Glutamatergic neuron (in vitro differentiated cells): Measurements from ENCODE around the gene IGSF9. TPM values are rescaled to one million over a fixed set of nuclear protein-coding genes. Genes with fewer than 3 reads are reported as not detected.

Experiments
- DNase-seq: peaks from one replicate; pipeline ENCODE4 v3.0.0; 2022
- H3K27ac Mint-ChIP-seq: one replicate; pipeline ENCODE4 v1.8.0; 2020; ENCODE audit warnings: mild to moderate bottlenecking, mixed read lengths, inconsistent platforms; ENCODE audit not compliant: unreplicated experiment
- H3K27me3 Mint-ChIP-seq: one replicate; pipeline ENCODE4 v1.8.0; 2020; ENCODE audit warnings: mild to moderate bottlenecking, moderate library complexity, mixed read lengths, inconsistent platforms; ENCODE audit not compliant: unreplicated experiment
- H3K36me3 Mint-ChIP-seq: one replicate; pipeline ENCODE4 v1.8.0; 2020; ENCODE audit warnings: mild to moderate bottlenecking, mixed read lengths, inconsistent platforms; ENCODE audit not compliant: unreplicated experiment
- H3K4me1 Mint-ChIP-seq: one replicate; pipeline ENCODE4 v1.8.0; 2020; ENCODE audit warnings: mild to moderate bottlenecking, low read depth, mixed read lengths, inconsistent platforms; ENCODE audit not compliant: unreplicated experiment
- H3K4me3 Mint-ChIP-seq: one replicate; pipeline ENCODE4 v1.8.0; 2020; ENCODE audit warnings: mild to moderate bottlenecking, mixed read lengths, inconsistent platforms; ENCODE audit not compliant: unreplicated experiment
- H3K9me3 Mint-ChIP-seq: one replicate; pipeline ENCODE4 v1.8.0; 2020; ENCODE audit warnings: mild to moderate bottlenecking, moderate library complexity, mixed read lengths, inconsistent platforms; ENCODE audit not compliant: unreplicated experiment
- CTCF ChIP-seq: fragments of 200-600 bp; sonication (generic); IDR thresholded peaks from one replicate; pipeline ENCODE4 v1.5.0; 2021; ENCODE audit not compliant: partially characterized antibody, unreplicated experiment
- total RNA-seq: library from RNA; stranded (reverse); fragmentation: NEBNext Ultra II Directional; extraction: Animal tissue kit (Norgen Biotek cat#: 25700); gene quantifications from one replicate; pipeline ENCODE4 v1.2.1, GENCODE V29; 2021; ENCODE audit not compliant: unreplicated experiment

Gene IGSF9
- total RNA-seq, 1 donor from 2014 or later = 23.4 TPM

- Mint-ChIP-seq H3K4me1 (peaks cover 14% of the 10 kb centered on the region), H3K9me3 (peaks cover 12% of the 10 kb centered on the region), H3K4me3 (no peak overlapping the region), H3K36me3 (peaks cover 5% of the 10 kb centered on the region), H3K27me3 (peaks cover 4% of the 10 kb centered on the region), H3K27ac (no peak overlapping the region)
- no peak for DNase-seq
- no peak for TF ChIP-seq CTCF
These were observed 9.6 kb downstream of the IGSF9 start for GRCh38 chr1:159935719-159936272.

- Mint-ChIP-seq H3K4me1 (peaks cover 12% of the 10 kb centered on the region), H3K27me3 (peaks cover 4% of the 10 kb centered on the region), H3K36me3 (peaks cover 5% of the 10 kb centered on the region), H3K27ac (no peak overlapping the region), H3K9me3 (peaks cover 12% of the 10 kb centered on the region), H3K4me3 (no peak overlapping the region)
- no peak for DNase-seq
- no peak for TF ChIP-seq CTCF
These were observed 10.1 kb downstream of the IGSF9 start for GRCh38 chr1:159935305-159935704.

- Mint-ChIP-seq H3K4me1 (peaks cover 10% of the 10 kb centered on the region), H3K36me3 (peaks cover 5% of the 10 kb centered on the region), H3K27ac (no peak overlapping the region), H3K27me3 (peaks cover 4% of the 10 kb centered on the region), H3K9me3 (peaks cover 12% of the 10 kb centered on the region), H3K4me3 (no peak overlapping the region)
- no peak for TF ChIP-seq CTCF
- no peak for DNase-seq
These were observed 11.0 kb downstream of the IGSF9 start for GRCh38 chr1:159934136-159935039.

GRCh38 chr1:159933347-159933746 lies 12.1 kb downstream of the IGSF9 start:
- Mint-ChIP-seq H3K27ac (no peak overlapping the region), H3K4me3 (no peak overlapping the region), H3K9me3 (peaks cover 9% of the 10 kb centered on the region), H3K27me3 (no peaks in the 10 kb centered on the region), H3K36me3 (peaks cover 10% of the 10 kb centered on the region), H3K4me1 (peaks cover 15% of the 10 kb centered on the region)
- TF ChIP-seq CTCF = no peak
- no peak for DNase-seq
